HG03521 (cell line): Measurements from ENCODE around the gene LRMDA.

Experiments
- ATAC-seq: cut with Tn5 transposase; IDR thresholded peaks from one replicate; pipeline ENCODE4 v1.9.1; 2021; ENCODE audit warnings: mild to moderate bottlenecking, moderate library complexity; ENCODE audit not compliant: unreplicated experiment

Gene LRMDA

GRCh38 chr10:75884808-75885207, 453.4 kb downstream of the LRMDA start:
- ATAC-seq = no peak

- ATAC-seq = no peak
These were observed 455.9 kb downstream of the LRMDA start for GRCh38 chr10:75887369-75887768.

GRCh38 chr10:75887992-75888680, 456.7 kb downstream of the LRMDA start:
- ATAC-seq = no peak

GRCh38 chr10:75889051-75889450, 457.6 kb downstream of the LRMDA start:
- no peak for ATAC-seq

GRCh38 chr10:75894761-75895160, 463.3 kb downstream of the LRMDA start:
- ATAC-seq = no peak

- ATAC-seq = no peak
These were observed 463.8 kb downstream of the LRMDA start for GRCh38 chr10:75895259-75895658.

- ATAC-seq = no peak
These were observed 468.5 kb downstream of the LRMDA start for GRCh38 chr10:75899816-75900390.

GRCh38 chr10:75902816-75903215, 471.4 kb downstream of the LRMDA start:
- no peak for ATAC-seq

- no peak for ATAC-seq
These were observed 473.3 kb downstream of the LRMDA start for GRCh38 chr10:75904499-75905283.

- ATAC-seq = no peak
These were observed 474.1 kb downstream of the LRMDA start for GRCh38 chr10:75905490-75905889.

- no peak for ATAC-seq
These were observed 478.6 kb downstream of the LRMDA start for GRCh38 chr10:75910032-75910431.

- ATAC-seq = no peak
These were observed 480.0 kb downstream of the LRMDA start for GRCh38 chr10:75911426-75911825.

- no peak for ATAC-seq
These were observed 485.5 kb downstream of the LRMDA start for GRCh38 chr10:75916906-75917305.

- no peak for ATAC-seq
These were observed 488.5 kb downstream of the LRMDA start for GRCh38 chr10:75919913-75920312.

GRCh38 chr10:75922435-75922834, 491.0 kb downstream of the LRMDA start:
- no peak for ATAC-seq

- ATAC-seq = no peak
These were observed 493.0 kb downstream of the LRMDA start for GRCh38 chr10:75924309-75924902.

- ATAC-seq = no peak
These were observed 494.6 kb downstream of the LRMDA start for GRCh38 chr10:75925999-75926398.

- ATAC-seq = no peak
These were observed 495.3 kb downstream of the LRMDA start for GRCh38 chr10:75926763-75927162.

- no peak for ATAC-seq
These were observed 496.8 kb downstream of the LRMDA start for GRCh38 chr10:75928231-75928630.

- no peak for ATAC-seq
These were observed 498.3 kb downstream of the LRMDA start for GRCh38 chr10:75929630-75930161.

GRCh38 chr10:75932921-75933320, 501.5 kb downstream of the LRMDA start:
- no peak for ATAC-seq
